ES-I3 (cell line): ENCODE data around the gene KIF2C.

Experiments used
- H3K36me3 ChIP-seq: 2 replicates; pipeline ENCODE4 v1.6.1; 2013; ENCODE audit warnings: mild to moderate bottlenecking, low read length, control low read depth, moderate library complexity; ENCODE audit not compliant: insufficient read depth
- H3K4me1 ChIP-seq: 2 replicates; pipeline ENCODE4 v1.6.1; 2013; ENCODE audit warnings: mild to moderate bottlenecking, control low read depth, low read length; ENCODE audit not compliant: insufficient read depth
- H3K9ac ChIP-seq: 2 replicates; pipeline ENCODE4 v1.6.1; 2013; ENCODE audit warnings: low read depth, mild to moderate bottlenecking, low read length, moderate library complexity
- H3K9me3 ChIP-seq: 2 replicates; pipeline ENCODE4 v1.6.1; 2013; ENCODE audit warnings: mild to moderate bottlenecking, low read length, moderate library complexity; ENCODE audit not compliant: control insufficient read depth, insufficient read depth

KIF2C gene

GRCh38 chr1:44707959-44708831 is 31.4 kb upstream of the KIF2C start:
- no peaks in the 10 kb centered on the region for H3K36me3 ChIP-seq
- no peaks in the 10 kb centered on the region for H3K4me1 ChIP-seq
- no peaks in the 10 kb centered on the region for H3K9me3 ChIP-seq
- no peak overlapping the region for H3K9ac ChIP-seq

GRCh38 chr1:44713321-44713781 is 26.3 kb upstream of the KIF2C start:
- Histone ChIP-seq H3K4me1 (0 out of 2 replicates have a peak, but pooled peaks cover 3% of the 10 kb centered on the region), H3K9ac (no peak overlapping the region), H3K9me3 (no peaks in the 10 kb centered on the region), H3K36me3 (no peaks in the 10 kb centered on the region)

- 0 out of 2 replicates have a peak, but pooled peaks cover 3% of the 10 kb centered on the region for H3K4me1 ChIP-seq
- H3K9me3 ChIP-seq: no peaks in the 10 kb centered on the region
- H3K36me3 ChIP-seq: no peaks in the 10 kb centered on the region
- H3K9ac ChIP-seq: no peak overlapping the region
Measured at GRCh38 chr1:44714532-44714931, 25.1 kb upstream of the KIF2C start.

GRCh38 chr1:44714944-44715571 is 24.6 kb upstream of the KIF2C start:
- Histone ChIP-seq H3K36me3 (no peaks in the 10 kb centered on the region), H3K4me1 (0 out of 2 replicates have a peak, but pooled peaks cover 3% of the 10 kb centered on the region), H3K9me3 (no peaks in the 10 kb centered on the region), H3K9ac (no peak overlapping the region)

- Histone ChIP-seq H3K9ac (no peak overlapping the region), H3K36me3 (no peaks in the 10 kb centered on the region), H3K4me1 (0 out of 2 replicates have a peak, but pooled peaks cover 3% of the 10 kb centered on the region)
Measured at GRCh38 chr1:44717156-44717555, 22.5 kb upstream of the KIF2C start.

GRCh38 chr1:44717653-44718052 is 22.0 kb upstream of the KIF2C start:
- Histone ChIP-seq H3K36me3 (no peaks in the 10 kb centered on the region), H3K4me1 (0 out of 2 replicates have a peak, but pooled peaks cover 3% of the 10 kb centered on the region), H3K9ac (no peak overlapping the region), H3K9me3 (no peaks in the 10 kb centered on the region)

More at GRCh38 chr1:44717156-44717555, 22.5 kb upstream of the KIF2C start:
- H3K9me3 ChIP-seq: no peaks in the 10 kb centered on the region

GRCh38 chr1:44718091-44718490 is 21.5 kb upstream of the KIF2C start:
- H3K4me1 ChIP-seq: 0 out of 2 replicates have a peak, but pooled peaks cover 3% of the 10 kb centered on the region
- H3K9me3 ChIP-seq: no peaks in the 10 kb centered on the region
- H3K36me3 ChIP-seq: no peaks in the 10 kb centered on the region
- H3K9ac ChIP-seq: no peak overlapping the region

- Histone ChIP-seq H3K36me3 (no peaks in the 10 kb centered on the region), H3K9me3 (no peaks in the 10 kb centered on the region), H3K9ac (no peak overlapping the region), H3K4me1 (0 out of 2 replicates have a peak, but pooled peaks cover 3% of the 10 kb centered on the region)
Measured at GRCh38 chr1:44719318-44719717, 20.3 kb upstream of the KIF2C start.

- H3K36me3 ChIP-seq: no peaks in the 10 kb centered on the region
- H3K9ac ChIP-seq: no peak overlapping the region
- 0 out of 2 replicates have a peak, but pooled peaks cover under 1% of the 10 kb centered on the region for H3K4me1 ChIP-seq
- no peaks in the 10 kb centered on the region for H3K9me3 ChIP-seq
Measured at GRCh38 chr1:44720281-44720680, 19.4 kb upstream of the KIF2C start.

- Histone ChIP-seq H3K36me3 (no peaks in the 10 kb centered on the region), H3K4me1 (no peaks in the 10 kb centered on the region), H3K9ac (peak overlapping the region; percentile 9; the same call in 1 of the 2 replicates), H3K9me3 (no peaks in the 10 kb centered on the region)
Measured at GRCh38 chr1:44721485-44722361, 17.9 kb upstream of the KIF2C start.

GRCh38 chr1:44723064-44723463 is 16.6 kb upstream of the KIF2C start:
- H3K4me1 ChIP-seq: no peaks in the 10 kb centered on the region
- H3K9me3 ChIP-seq: no peaks in the 10 kb centered on the region
- no peaks in the 10 kb centered on the region for H3K36me3 ChIP-seq
- no peak overlapping the region for H3K9ac ChIP-seq

- Histone ChIP-seq H3K36me3 (no peaks in the 10 kb centered on the region), H3K9ac (no peak overlapping the region)
Measured at GRCh38 chr1:44723496-44724295, 15.9 kb upstream of the KIF2C start.

GRCh38 chr1:44724296-44724954 is 15.2 kb upstream of the KIF2C start:
- no peaks in the 10 kb centered on the region for H3K4me1 ChIP-seq
- no peak overlapping the region for H3K9ac ChIP-seq

More at GRCh38 chr1:44723496-44724295, 15.9 kb upstream of the KIF2C start:
- Histone ChIP-seq H3K4me1 (no peaks in the 10 kb centered on the region), H3K9me3 (no peaks in the 10 kb centered on the region)

More at GRCh38 chr1:44724296-44724954, 15.2 kb upstream of the KIF2C start:
- no peaks in the 10 kb centered on the region for H3K9me3 ChIP-seq
- no peaks in the 10 kb centered on the region for H3K36me3 ChIP-seq
